ENCODE results near the gene C19orf47. TPM values are rescaled to one million over a fixed set of nuclear protein-coding genes. Genes with fewer than 3 reads are reported as not detected.

Gene C19orf47
- total RNA-seq, 4 donors from 2014 or later: 12.3 to 16.5 (median 13.8) TPM

GRCh38 chr19:40360708-40361241, 12.6 kb upstream of the C19orf47 start:
- intact Hi-C loops (cut with DNase I; ENCODE audit: low total_unique reads) (no loop called here), in situ Hi-C loops (cut with MboI; ENCODE audit: low pct_ligation_motif_present in 1 of 4, low pct_unique_long_range_greater_than_20kb in 1 of 4, low sequenced_read_pairs in 3 of 4) (no loop called here)
- no peak for DNase-seq
- peaks cover 0 to 12% (median 0%) of the 10 kb centered on the region in 4 donors for H3K4me1 ChIP-seq
- H3K36me3 ChIP-seq: no peaks in the 10 kb centered on the region
- peak overlapping the region in 1 of 4 donors; percentile 16 for H3K27ac ChIP-seq
- 88 to 100% methylated on average over 1 to 12 of the region's 12 CpGs for WGBS, 2 donors (ENCODE audit: low coverage in 1 of 2)
- H3K4me3 ChIP-seq: no peak overlapping the region
- no peak for TF ChIP-seq EP300 (IDR thresholded peaks at IDR 0.05; ENCODE audit: low read depth)
- H3K27me3 ChIP-seq: no peaks in the 10 kb centered on the region
- H3K9me3 ChIP-seq: no peaks in the 10 kb centered on the region

GRCh38 chr19:40360020-40360707, 12.0 kb upstream of the C19orf47 start:
- Histone ChIP-seq H3K4me3 (no peak overlapping the region), H3K4me1 (peaks cover 0 to 8% (median 0%) of the 10 kb centered on the region in 4 donors), H3K36me3 (no peaks in the 10 kb centered on the region), H3K27me3 (no peaks in the 10 kb centered on the region), H3K27ac (no peak overlapping the region), H3K9me3 (no peaks in the 10 kb centered on the region)
- TF ChIP-seq POLR2A (IDR thresholded peaks at IDR 0.05) (no peak), POLR2AphosphoS5 (IDR thresholded peaks at IDR 0.05) (no peak), EP300 (IDR thresholded peaks at IDR 0.05; ENCODE audit: low read depth) (no peak), CTCF (IDR thresholded peaks at IDR 0.05) (no peak)
- intact Hi-C loops (cut with DNase I; ENCODE audit: low total_unique reads): no loop called here
- 92 to 100% methylated on average over 3 to 13 of the region's 13 CpGs for WGBS, 2 donors (ENCODE audit: low coverage in 1 of 2)
- no peak for DNase-seq
- in situ Hi-C loops (cut with MboI; ENCODE audit: low pct_ligation_motif_present in 1 of 4, low pct_unique_long_range_greater_than_20kb in 1 of 4, low sequenced_read_pairs in 3 of 4): no loop called here

- intact Hi-C loops (cut with DNase I; ENCODE audit: low total_unique reads): no loop called here
- Histone ChIP-seq H3K27ac (no peak overlapping the region), H3K36me3 (no peaks in the 10 kb centered on the region), H3K4me3 (no peak overlapping the region), H3K9me3 (no peaks in the 10 kb centered on the region), H3K27me3 (no peaks in the 10 kb centered on the region), H3K4me1 (peaks cover 0 to 4% (median 0%) of the 10 kb centered on the region in 4 donors)
- in situ Hi-C loops (cut with MboI; ENCODE audit: low pct_ligation_motif_present in 1 of 4, low pct_unique_long_range_greater_than_20kb in 1 of 4, low sequenced_read_pairs in 3 of 4): no loop called here
- 85 to 100% methylated on average over 2 to 5 of the region's 5 CpGs for WGBS, 2 donors (ENCODE audit: low coverage in 1 of 2)
- no peak for TF ChIP-seq POLR2AphosphoS5 (IDR thresholded peaks at IDR 0.05)
- TF ChIP-seq EP300 (IDR thresholded peaks at IDR 0.05; ENCODE audit: low read depth): no peak
- TF ChIP-seq CTCF (IDR thresholded peaks at IDR 0.05): no peak
- no peak for TF ChIP-seq POLR2A (IDR thresholded peaks at IDR 0.05)
- peak; percentile 20 for DNase-seq
These were observed 10.6 kb upstream of the C19orf47 start for GRCh38 chr19:40358773-40359172.

- intact Hi-C loops (cut with DNase I; ENCODE audit: low total_unique reads) (no loop called here), in situ Hi-C loops (cut with MboI; ENCODE audit: low pct_ligation_motif_present in 1 of 4, low pct_unique_long_range_greater_than_20kb in 1 of 4, low sequenced_read_pairs in 3 of 4) (no loop called here)
- no peak for TF ChIP-seq EP300 (IDR thresholded peaks at IDR 0.05; ENCODE audit: low read depth)
- TF ChIP-seq POLR2AphosphoS5 (IDR thresholded peaks at IDR 0.05): no peak
- TF ChIP-seq POLR2A (IDR thresholded peaks at IDR 0.05): no peak
- TF ChIP-seq CTCF (IDR thresholded peaks at IDR 0.05): no peak
- Histone ChIP-seq H3K27me3 (no peaks in the 10 kb centered on the region), H3K9me3 (no peaks in the 10 kb centered on the region), H3K36me3 (no peaks in the 10 kb centered on the region), H3K4me3 (no peak overlapping the region), H3K4me1 (peaks cover 0 to 4% (median 0%) of the 10 kb centered on the region in 4 donors), H3K27ac (no peak overlapping the region)
- DNase-seq: no peak
- 67 to 85% methylated on average over 1 to 3 of the region's 3 CpGs for WGBS, 2 donors (ENCODE audit: low coverage in 1 of 2)
These were observed 9.4 kb upstream of the C19orf47 start for GRCh38 chr19:40357640-40358039.
